ENCODE data around the gene RPL22.

Gene RPL22

GRCh38 chr1:6200188-6200809 lies 904 bp upstream of the RPL22 start:
- DNase-seq (ENCODE audit: low spot score): no peak

GRCh38 chr1:6198646-6199297 lies 623 bp downstream of the RPL22 start:
- no peak for DNase-seq (ENCODE audit: low spot score)

- DNase-seq (ENCODE audit: low spot score): no peak
Observed at GRCh38 chr1:6197746-6198427, 1.5 kb downstream of the RPL22 start.

GRCh38 chr1:6191968-6192367 lies 7.4 kb downstream of the RPL22 start:
- no peak for DNase-seq (ENCODE audit: low spot score)

- no peak for DNase-seq (ENCODE audit: low spot score)
Observed at GRCh38 chr1:6188466-6188865, 10.9 kb downstream of the RPL22 start.

DNA sequence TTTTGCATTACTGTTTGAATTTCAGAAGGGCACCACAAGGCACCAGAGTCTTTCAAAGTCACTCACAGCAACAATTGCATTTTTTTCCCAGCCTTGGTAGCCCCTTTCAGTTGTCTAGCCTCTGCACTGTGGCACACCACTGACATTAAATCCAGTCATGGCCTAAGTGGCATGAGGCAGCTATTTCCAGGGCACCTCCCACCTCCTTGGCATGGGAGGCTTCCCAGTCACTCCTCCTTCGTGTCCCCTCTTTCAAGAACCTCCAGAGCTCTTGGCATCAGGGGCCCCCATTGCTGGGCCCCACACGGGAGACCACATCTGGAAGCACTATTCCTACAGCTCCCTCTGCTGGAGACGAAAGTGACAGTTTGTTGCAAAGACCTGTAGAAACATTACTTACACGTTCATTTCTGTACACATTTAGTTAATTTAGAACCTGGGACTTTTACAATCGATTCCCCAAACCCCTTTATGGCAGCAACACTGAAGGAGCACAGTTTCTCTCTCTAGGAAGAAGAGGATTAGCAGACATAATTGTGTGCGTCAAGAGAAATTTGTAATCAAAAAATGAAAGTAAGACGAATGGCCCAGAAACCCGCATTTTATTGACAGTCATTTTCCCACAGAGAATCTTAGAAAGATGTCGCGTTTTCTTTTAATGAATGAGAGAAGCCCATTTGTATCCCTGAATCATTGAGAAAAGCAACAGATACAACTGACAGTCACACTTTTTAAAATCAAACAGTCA lies 13.6 kb downstream of the RPL22 start:
- DNase-seq (ENCODE audit: low spot score): no peak

DNA sequence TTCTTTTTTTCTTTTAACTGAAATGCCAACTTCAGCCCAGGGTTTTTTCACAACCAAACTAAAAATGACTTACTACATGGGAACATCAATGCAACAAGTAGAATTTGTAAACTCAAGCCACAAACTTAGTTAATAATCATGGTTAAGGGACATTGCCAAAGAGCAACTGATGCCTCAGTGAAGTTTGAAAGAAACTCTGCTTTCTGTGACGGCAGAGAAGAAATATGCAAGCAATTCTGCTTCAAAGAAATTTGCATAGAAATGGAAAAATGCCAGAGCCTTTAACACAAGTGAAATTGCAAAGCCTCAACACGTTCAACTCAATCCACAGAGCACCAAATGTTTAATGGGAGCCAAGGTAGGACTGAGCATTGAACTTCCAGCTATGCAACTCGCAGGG lies 14.2 kb downstream of the RPL22 start:
- no peak for DNase-seq (ENCODE audit: low spot score)

- DNase-seq (ENCODE audit: low spot score): no peak
Observed at GRCh38 chr1:6184083-6184783, 15.2 kb downstream of the RPL22 start.

DNA sequence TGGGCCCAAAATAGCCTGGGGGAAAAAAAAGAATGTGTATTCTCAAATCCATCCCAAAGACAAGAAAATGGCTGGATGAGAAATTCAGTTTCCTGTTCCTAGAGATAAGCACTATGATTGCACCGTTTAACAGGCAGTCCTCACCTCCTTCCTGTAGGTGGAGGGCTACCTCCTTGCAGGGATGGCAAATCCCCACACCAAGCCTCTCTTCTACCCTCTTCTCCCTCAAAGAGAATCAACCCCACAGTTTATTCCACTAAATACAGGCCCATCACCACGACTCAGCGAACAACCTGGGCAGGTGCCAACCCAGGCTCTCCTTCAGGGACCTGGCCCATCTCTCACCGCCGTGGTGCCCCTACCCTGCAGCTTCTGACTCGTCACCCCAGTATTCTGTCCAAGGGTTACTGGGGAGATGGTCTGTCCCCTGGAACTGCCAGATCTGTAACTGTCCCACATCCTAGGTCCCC lies 15.8 kb downstream of the RPL22 start:
- DNase-seq (ENCODE audit: low spot score): no peak

GRCh38 chr1:6181347-6181770 lies 18.0 kb downstream of the RPL22 start:
- no peak for DNase-seq (ENCODE audit: low spot score)

- DNase-seq (ENCODE audit: low spot score): no peak
Observed at GRCh38 chr1:6180707-6181311, 18.6 kb downstream of the RPL22 start.

- DNase-seq (ENCODE audit: low spot score): no peak
Observed at GRCh38 chr1:6180268-6180706, 19.1 kb downstream of the RPL22 start, which contains the start of gene CHD5. TSS of gene CHD5 (minus strand) at chr1:6180321. CDS start at chr1:6180023, 298 bp downstream.

DNA sequence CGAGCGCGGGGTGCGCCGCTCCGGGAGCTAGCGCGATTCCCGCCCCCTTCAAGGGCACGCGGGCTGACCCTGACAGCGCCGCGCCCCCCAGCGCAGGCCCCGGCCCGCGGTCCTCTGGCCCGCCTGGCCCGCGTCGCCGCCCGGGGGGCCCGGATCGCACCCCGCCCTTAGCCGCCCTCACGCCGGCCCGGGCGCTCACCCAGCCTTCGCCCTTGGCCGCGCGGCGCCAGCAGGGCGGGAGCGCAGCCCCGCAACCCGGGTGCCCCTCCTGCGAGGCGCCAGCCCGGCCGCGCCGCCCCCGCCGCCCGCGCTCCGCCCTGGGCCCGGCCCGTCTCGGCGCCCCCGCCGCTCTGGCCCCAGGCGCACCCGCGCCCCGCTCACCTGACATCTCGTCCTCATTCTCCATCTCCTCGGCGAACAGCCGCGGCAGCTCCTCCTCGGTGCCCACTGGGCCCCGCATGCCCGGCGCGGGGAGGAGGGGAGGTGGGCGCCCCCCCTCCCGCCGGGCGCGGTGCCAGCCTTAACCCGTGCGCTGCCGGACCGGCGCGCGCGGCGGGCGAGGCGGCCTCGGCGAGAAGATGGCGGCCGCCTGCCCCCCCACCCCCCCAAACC lies 19.7 kb downstream of the RPL22 start:
- DNase-seq (ENCODE audit: low spot score): no peak

GRCh38 chr1:6178751-6179563 lies 20.4 kb downstream of the RPL22 start:
- DNase-seq (ENCODE audit: low spot score): no peak

DNA sequence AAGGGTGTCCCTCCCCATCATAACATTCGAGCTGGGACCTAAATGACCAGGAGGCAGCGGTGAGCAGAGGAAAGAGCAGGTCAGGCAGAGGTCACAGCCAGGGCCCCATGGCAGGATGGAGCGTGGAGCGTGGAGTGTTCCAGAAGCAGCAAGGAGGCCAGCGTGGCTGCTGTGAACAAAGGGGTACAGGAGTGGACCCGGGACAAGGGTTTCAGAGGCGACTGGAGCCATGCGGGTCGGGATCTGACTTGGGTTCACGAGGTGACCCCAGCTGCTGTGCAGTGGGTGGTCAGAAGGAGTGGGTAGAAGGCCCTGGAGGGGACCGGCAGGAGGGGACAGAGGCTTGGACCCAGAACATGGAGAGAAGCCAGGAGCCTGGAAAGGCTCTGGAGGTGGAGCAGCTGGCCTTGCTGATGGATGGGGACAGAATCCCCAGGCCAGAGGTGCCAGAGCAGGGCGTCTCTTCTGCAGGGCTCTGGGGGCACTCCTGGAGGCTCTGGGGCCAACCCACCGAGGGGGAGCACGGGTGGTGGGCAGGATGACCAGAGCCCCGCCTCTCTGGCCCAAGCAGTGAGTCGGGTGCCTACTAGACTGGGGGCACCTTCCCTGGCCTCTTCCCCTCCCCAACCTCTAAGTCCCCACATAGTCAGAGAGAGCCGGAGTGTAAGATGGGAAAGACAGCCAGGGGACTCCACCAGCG lies 21.6 kb downstream of the RPL22 start:
- DNase-seq (ENCODE audit: low spot score): no peak

GRCh38 chr1:6176779-6177178 lies 22.6 kb downstream of the RPL22 start:
- no peak for DNase-seq (ENCODE audit: low spot score)

- no peak for DNase-seq (ENCODE audit: low spot score)
Observed at GRCh38 chr1:6175411-6175828, 24.0 kb downstream of the RPL22 start.

- DNase-seq (ENCODE audit: low spot score): no peak
Observed at GRCh38 chr1:6174621-6175410, 24.6 kb downstream of the RPL22 start.

- DNase-seq (ENCODE audit: low spot score): no peak
Observed at GRCh38 chr1:6172549-6172948, 26.8 kb downstream of the RPL22 start.
